HG03571 (cell line): ENCODE data around the gene CCDC136.

Source experiments
- ATAC-seq: cut with Tn5 transposase; IDR thresholded peaks from one replicate; pipeline ENCODE4 v1.9.1; 2021; ENCODE audit not compliant: unreplicated experiment

Gene CCDC136

GRCh38 chr7:128830231-128831177 is 38.7 kb downstream of the CCDC136 start, which contains the start of gene FLNC:
FLNC (plus strand) TSS chr7:128830406; CDS start chr7:128830638, 232 bp downstream.
- ATAC-seq = no peak

GRCh38 chr7:128831178-128831993 is 39.6 kb downstream of the CCDC136 start:
- ATAC-seq = no peak

GRCh38 chr7:128831994-128832879 is 40.5 kb downstream of the CCDC136 start:
- no peak for ATAC-seq

GRCh38 chr7:128832880-128833147 is 41.0 kb downstream of the CCDC136 start:
- no peak for ATAC-seq

- ATAC-seq = no peak
Observed at GRCh38 chr7:128833148-128833945, 41.6 kb downstream of the CCDC136 start.

- no peak for ATAC-seq
Observed at GRCh38 chr7:128833946-128834325, 42.2 kb downstream of the CCDC136 start.

GRCh38 chr7:128835231-128835751 is 43.5 kb downstream of the CCDC136 start:
- ATAC-seq = no peak

GRCh38 chr7:128835790-128836641 is 44.2 kb downstream of the CCDC136 start:
- no peak for ATAC-seq

- no peak for ATAC-seq
Observed at GRCh38 chr7:128836729-128837348, 45.1 kb downstream of the CCDC136 start.

- no peak for ATAC-seq
Observed at GRCh38 chr7:128837521-128837921, 45.8 kb downstream of the CCDC136 start.

GRCh38 chr7:128838109-128838779 is 46.5 kb downstream of the CCDC136 start:
- ATAC-seq = no peak

- no peak for ATAC-seq
Observed at GRCh38 chr7:128838981-128839731, 47.4 kb downstream of the CCDC136 start.

- ATAC-seq = no peak
Observed at GRCh38 chr7:128839751-128840177, 48.0 kb downstream of the CCDC136 start.

GRCh38 chr7:128840326-128841170 is 48.8 kb downstream of the CCDC136 start:
- no peak for ATAC-seq

- ATAC-seq = no peak
Observed at GRCh38 chr7:128841171-128841690, 49.5 kb downstream of the CCDC136 start.
